ENCODE measurements around the gene ASXL3.

The ASXL3 gene

DNA sequence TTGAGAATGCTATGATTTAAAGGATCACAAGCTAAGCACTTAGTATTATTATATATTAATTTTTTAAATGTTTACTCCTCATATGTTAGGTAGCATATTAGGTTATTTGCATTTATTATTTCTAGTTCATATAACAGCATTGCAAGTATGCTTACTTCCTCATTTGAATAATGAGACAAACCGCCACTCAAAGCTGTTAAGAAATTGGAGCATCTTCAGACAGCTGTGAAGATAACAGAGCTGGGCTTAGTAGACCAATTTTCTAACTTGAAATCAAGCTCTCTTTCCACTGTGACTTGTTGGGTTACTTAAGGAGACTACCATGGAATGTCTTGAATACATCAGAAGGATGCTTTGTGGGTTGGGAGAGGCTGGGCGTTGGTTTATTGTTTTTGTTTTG is 139.3 kb downstream of the ASXL3 start:
- no peak overlapping the region for H3K4me3 ChIP-seq (ENCODE audit: low read length)

DNA sequence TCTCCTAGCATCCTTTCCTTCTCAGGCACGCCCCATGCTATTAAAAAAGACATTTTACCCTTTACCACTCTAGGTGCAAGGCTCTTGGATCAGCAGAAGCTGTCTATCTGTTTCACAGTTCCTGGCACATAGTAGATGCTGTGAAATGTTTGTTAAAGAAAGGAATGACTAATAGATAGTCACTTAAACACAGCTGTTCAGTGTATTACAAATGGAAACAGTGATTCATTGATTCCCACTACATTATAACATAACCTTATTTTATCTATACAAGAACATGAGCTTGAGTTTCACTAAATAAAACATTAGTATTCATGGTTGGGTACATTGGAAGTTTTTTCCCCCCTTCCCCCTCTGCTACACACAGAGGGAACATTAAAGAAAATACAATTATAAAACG is 142.1 kb downstream of the ASXL3 start:
- H3K4me1 ChIP-seq (ENCODE audit: control insufficient read depth, insufficient read depth, low read length): peaks cover 12% of the 10 kb centered on the region
- H3K9ac ChIP-seq (ENCODE audit: low read length): no peak overlapping the region
- no peak overlapping the region for H3K4me3 ChIP-seq (ENCODE audit: low read length)
- no peaks in the 10 kb centered on the region for H3K36me3 ChIP-seq (ENCODE audit: control insufficient read depth, insufficient read depth, low read length, severe bottlenecking)
- H3K9me3 ChIP-seq (ENCODE audit: control insufficient read depth, low read length): no peaks in the 10 kb centered on the region
- DNase-seq (ENCODE audit: low read depth): peak; percentile 13
- no peaks in the 10 kb centered on the region for H3K27me3 ChIP-seq (replicated peaks; ENCODE audit: control insufficient read depth, insufficient read depth, low read length)

More for the DNA sequence above, 139.3 kb downstream of the ASXL3 start:
- Histone ChIP-seq H3K4me1 (ENCODE audit: control insufficient read depth, insufficient read depth, low read length) (peaks cover 12% of the 10 kb centered on the region), H3K36me3 (ENCODE audit: control insufficient read depth, insufficient read depth, low read length, severe bottlenecking) (no peaks in the 10 kb centered on the region), H3K27me3 (replicated peaks; ENCODE audit: control insufficient read depth, insufficient read depth, low read length) (no peaks in the 10 kb centered on the region), H3K9ac (ENCODE audit: low read length) (no peak overlapping the region), H3K9me3 (ENCODE audit: control insufficient read depth, low read length) (no peaks in the 10 kb centered on the region)
- DNase-seq (ENCODE audit: low read depth): no peak

DNA sequence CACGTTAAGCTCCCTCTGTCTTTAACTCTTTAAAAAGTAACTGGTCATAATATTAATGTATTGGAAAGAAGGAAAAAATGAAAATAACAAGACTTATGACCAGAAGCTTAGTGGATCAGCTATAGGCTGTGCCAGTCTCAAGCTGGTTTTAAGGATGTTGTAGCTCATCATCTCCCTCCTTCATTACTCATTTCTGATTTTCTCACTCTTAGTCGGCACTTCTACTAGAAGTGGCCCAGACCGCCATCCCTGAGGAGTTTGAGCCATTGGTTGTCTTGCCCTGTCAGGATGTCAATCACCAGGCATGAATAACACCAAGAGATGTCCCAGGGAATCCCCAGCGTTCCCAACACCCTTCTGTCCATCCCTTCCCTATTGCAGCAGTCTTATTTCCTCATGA is 151.5 kb downstream of the ASXL3 start:
- H3K36me3 ChIP-seq (ENCODE audit: control insufficient read depth, insufficient read depth, low read length, severe bottlenecking): no peaks in the 10 kb centered on the region
- no peaks in the 10 kb centered on the region for H3K27me3 ChIP-seq (replicated peaks; ENCODE audit: control insufficient read depth, insufficient read depth, low read length)
- H3K4me1 ChIP-seq (ENCODE audit: control insufficient read depth, insufficient read depth, low read length): no peaks in the 10 kb centered on the region
- H3K9ac ChIP-seq (ENCODE audit: low read length): no peak overlapping the region
- DNase-seq (ENCODE audit: low read depth): no peak
- H3K9me3 ChIP-seq (ENCODE audit: control insufficient read depth, low read length): no peaks in the 10 kb centered on the region
- no peak overlapping the region for H3K4me3 ChIP-seq (ENCODE audit: low read length)

GRCh38 chr18:33733376-33733775 is 155.4 kb downstream of the ASXL3 start:
- no peaks in the 10 kb centered on the region for H3K4me1 ChIP-seq (ENCODE audit: control insufficient read depth, insufficient read depth, low read length)
- no peaks in the 10 kb centered on the region for H3K9me3 ChIP-seq (ENCODE audit: control insufficient read depth, low read length)
- H3K36me3 ChIP-seq (ENCODE audit: control insufficient read depth, insufficient read depth, low read length, severe bottlenecking): no peaks in the 10 kb centered on the region
- H3K9ac ChIP-seq (ENCODE audit: low read length): no peak overlapping the region
- H3K4me3 ChIP-seq (ENCODE audit: low read length): no peak overlapping the region
- H3K27me3 ChIP-seq (replicated peaks; ENCODE audit: control insufficient read depth, insufficient read depth, low read length): no peaks in the 10 kb centered on the region
- DNase-seq (ENCODE audit: low read depth): no peak

DNA sequence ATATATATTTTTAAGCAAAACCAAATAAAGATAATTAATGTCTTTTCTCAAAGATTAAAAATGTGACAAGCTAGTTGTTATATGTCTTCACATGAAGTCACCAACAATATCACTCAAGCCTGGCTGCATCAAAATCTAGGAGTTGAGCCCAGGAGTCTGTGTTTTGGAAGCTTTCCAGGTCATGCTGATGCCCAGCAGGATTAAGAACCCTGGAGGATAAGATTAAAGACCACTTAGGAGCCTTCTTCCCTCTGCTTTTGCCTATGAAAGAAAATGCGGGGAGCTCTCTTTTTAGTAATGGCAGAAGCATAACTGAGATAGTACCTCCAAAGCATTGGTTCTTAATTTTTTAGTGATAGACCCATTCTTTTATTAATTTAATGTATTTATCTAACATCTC is 157.4 kb downstream of the ASXL3 start:
- no peak for DNase-seq (ENCODE audit: low read depth)
- no peak overlapping the region for H3K4me3 ChIP-seq (ENCODE audit: low read length)
- H3K4me1 ChIP-seq (ENCODE audit: control insufficient read depth, insufficient read depth, low read length): no peaks in the 10 kb centered on the region
- no peaks in the 10 kb centered on the region for H3K27me3 ChIP-seq (replicated peaks; ENCODE audit: control insufficient read depth, insufficient read depth, low read length)
- H3K9me3 ChIP-seq (ENCODE audit: control insufficient read depth, low read length): no peaks in the 10 kb centered on the region
- H3K9ac ChIP-seq (ENCODE audit: low read length): no peak overlapping the region
- no peaks in the 10 kb centered on the region for H3K36me3 ChIP-seq (ENCODE audit: control insufficient read depth, insufficient read depth, low read length, severe bottlenecking)

- no peaks in the 10 kb centered on the region for H3K27me3 ChIP-seq (replicated peaks; ENCODE audit: control insufficient read depth, insufficient read depth, low read length)
- no peaks in the 10 kb centered on the region for H3K9me3 ChIP-seq (ENCODE audit: control insufficient read depth, low read length)
- H3K9ac ChIP-seq (ENCODE audit: low read length): no peak overlapping the region
- no peaks in the 10 kb centered on the region for H3K4me1 ChIP-seq (ENCODE audit: control insufficient read depth, insufficient read depth, low read length)
- no peaks in the 10 kb centered on the region for H3K36me3 ChIP-seq (ENCODE audit: control insufficient read depth, insufficient read depth, low read length, severe bottlenecking)
- no peak for DNase-seq (ENCODE audit: low read depth)
- H3K4me3 ChIP-seq (ENCODE audit: low read length): no peak overlapping the region
Observed at GRCh38 chr18:33741760-33742159, 163.7 kb downstream of the ASXL3 start.

DNA sequence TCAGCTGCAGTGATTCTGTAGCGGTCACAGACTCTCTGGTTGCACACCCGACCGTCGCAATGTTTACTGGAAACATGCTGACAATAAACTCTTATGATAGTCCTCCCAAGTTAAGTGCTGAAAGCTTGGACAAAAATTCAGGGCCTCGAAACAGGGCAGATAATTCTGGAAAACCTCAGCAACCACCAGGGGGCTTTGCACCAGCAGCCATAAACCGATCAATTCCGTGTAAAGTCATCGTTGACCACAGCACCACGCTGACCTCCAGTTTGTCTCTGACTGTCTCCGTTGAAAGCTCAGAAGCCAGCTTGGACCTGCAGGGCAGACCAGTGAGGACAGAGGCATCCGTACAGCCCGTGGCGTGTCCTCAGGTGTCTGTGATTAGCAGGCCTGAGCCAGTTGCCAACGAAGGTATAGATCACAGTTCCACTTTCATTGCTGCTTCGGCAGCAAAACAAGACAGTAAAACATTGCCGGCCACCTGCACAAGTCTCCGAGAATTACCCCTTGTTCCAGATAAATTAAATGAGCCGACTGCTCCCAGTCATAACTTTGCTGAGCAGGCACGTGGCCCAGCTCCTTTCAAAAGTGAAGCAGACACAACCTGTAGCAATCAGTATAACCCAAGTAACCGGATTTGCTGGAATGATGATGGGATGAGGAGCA is 166.1 kb downstream of the ASXL3 start:
- no peaks in the 10 kb centered on the region for H3K9me3 ChIP-seq (ENCODE audit: control insufficient read depth, low read length)
- no peaks in the 10 kb centered on the region for H3K27me3 ChIP-seq (replicated peaks; ENCODE audit: control insufficient read depth, insufficient read depth, low read length)
- no peak overlapping the region for H3K4me3 ChIP-seq (ENCODE audit: low read length)
- H3K9ac ChIP-seq (ENCODE audit: low read length): no peak overlapping the region
- no peak for DNase-seq (ENCODE audit: low read depth)
- H3K4me1 ChIP-seq (ENCODE audit: control insufficient read depth, insufficient read depth, low read length): no peaks in the 10 kb centered on the region
- no peaks in the 10 kb centered on the region for H3K36me3 ChIP-seq (ENCODE audit: control insufficient read depth, insufficient read depth, low read length, severe bottlenecking)

DNA sequence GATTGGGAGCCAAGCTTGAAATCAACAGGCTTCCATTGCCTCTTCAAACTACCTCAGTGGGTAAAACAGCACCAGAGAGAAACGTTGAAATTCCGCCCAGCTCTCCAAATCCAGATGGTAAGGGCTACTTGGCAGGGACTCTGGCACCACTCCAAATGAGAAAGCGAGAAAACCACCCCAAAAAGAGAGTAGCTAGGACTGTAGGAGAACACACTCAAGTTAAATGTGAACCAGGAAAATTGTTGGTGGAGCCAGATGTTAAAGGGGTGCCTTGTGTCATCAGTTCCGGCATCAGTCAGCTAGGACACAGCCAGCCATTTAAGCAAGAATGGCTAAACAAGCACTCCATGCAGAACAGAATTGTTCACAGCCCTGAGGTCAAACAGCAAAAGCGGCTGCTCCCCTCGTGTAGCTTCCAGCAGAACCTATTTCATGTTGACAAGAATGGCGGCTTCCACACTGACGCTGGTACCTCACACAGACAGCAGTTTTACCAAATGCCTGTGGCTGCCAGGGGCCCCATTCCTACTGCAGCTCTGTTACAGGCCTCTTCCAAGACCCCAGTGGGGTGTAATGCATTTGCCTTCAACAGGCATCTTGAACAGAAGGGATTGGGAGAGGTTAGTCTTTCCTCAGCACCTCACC is 167.3 kb downstream of the ASXL3 start:
- no peaks in the 10 kb centered on the region for H3K36me3 ChIP-seq (ENCODE audit: control insufficient read depth, insufficient read depth, low read length, severe bottlenecking)
- no peak overlapping the region for H3K4me3 ChIP-seq (ENCODE audit: low read length)
- no peaks in the 10 kb centered on the region for H3K9me3 ChIP-seq (ENCODE audit: control insufficient read depth, low read length)

GRCh38 chr18:33745871-33746545 is 168.0 kb downstream of the ASXL3 start:
- no peaks in the 10 kb centered on the region for H3K27me3 ChIP-seq (replicated peaks; ENCODE audit: control insufficient read depth, insufficient read depth, low read length)
- no peak overlapping the region for H3K4me3 ChIP-seq (ENCODE audit: low read length)
- no peak overlapping the region for H3K9ac ChIP-seq (ENCODE audit: low read length)
- H3K36me3 ChIP-seq (ENCODE audit: control insufficient read depth, insufficient read depth, low read length, severe bottlenecking): no peaks in the 10 kb centered on the region
- peaks cover 3% of the 10 kb centered on the region for H3K4me1 ChIP-seq (ENCODE audit: control insufficient read depth, insufficient read depth, low read length)
- no peak for DNase-seq (ENCODE audit: low read depth)
- H3K9me3 ChIP-seq (ENCODE audit: control insufficient read depth, low read length): no peaks in the 10 kb centered on the region

More for the DNA sequence above, 167.3 kb downstream of the ASXL3 start:
- no peaks in the 10 kb centered on the region for H3K27me3 ChIP-seq (replicated peaks; ENCODE audit: control insufficient read depth, insufficient read depth, low read length)
- no peaks in the 10 kb centered on the region for H3K4me1 ChIP-seq (ENCODE audit: control insufficient read depth, insufficient read depth, low read length)
- DNase-seq (ENCODE audit: low read depth): no peak
- no peak overlapping the region for H3K9ac ChIP-seq (ENCODE audit: low read length)

DNA sequence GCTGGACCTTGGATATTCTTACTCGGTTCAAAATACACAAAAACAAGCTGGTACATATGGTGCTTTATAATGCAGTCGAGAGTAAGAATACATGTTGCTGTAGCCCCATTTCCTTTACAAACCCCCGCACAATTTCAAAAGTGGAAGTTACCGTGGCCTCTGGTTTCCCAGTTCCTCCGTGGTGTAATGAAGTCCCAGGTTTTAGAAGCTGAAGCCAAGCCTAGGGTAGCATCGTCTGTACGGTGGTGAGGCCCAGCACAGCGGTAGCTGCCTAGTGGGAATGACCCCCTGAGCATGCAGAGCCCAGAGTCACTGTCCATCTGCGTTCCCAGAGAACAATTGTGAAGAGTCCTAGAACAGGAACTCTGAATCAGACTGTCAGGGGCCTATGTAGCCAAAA is 171.8 kb downstream of the ASXL3 start:
- DNase-seq (ENCODE audit: low read depth): no peak
- H3K27me3 ChIP-seq (replicated peaks; ENCODE audit: control insufficient read depth, insufficient read depth, low read length): no peaks in the 10 kb centered on the region
- H3K4me1 ChIP-seq (ENCODE audit: control insufficient read depth, insufficient read depth, low read length): peaks cover 3% of the 10 kb centered on the region
- H3K9me3 ChIP-seq (ENCODE audit: control insufficient read depth, low read length): no peaks in the 10 kb centered on the region
- no peak overlapping the region for H3K9ac ChIP-seq (ENCODE audit: low read length)
- no peak overlapping the region for H3K4me3 ChIP-seq (ENCODE audit: low read length)
- no peaks in the 10 kb centered on the region for H3K36me3 ChIP-seq (ENCODE audit: control insufficient read depth, insufficient read depth, low read length, severe bottlenecking)

DNA sequence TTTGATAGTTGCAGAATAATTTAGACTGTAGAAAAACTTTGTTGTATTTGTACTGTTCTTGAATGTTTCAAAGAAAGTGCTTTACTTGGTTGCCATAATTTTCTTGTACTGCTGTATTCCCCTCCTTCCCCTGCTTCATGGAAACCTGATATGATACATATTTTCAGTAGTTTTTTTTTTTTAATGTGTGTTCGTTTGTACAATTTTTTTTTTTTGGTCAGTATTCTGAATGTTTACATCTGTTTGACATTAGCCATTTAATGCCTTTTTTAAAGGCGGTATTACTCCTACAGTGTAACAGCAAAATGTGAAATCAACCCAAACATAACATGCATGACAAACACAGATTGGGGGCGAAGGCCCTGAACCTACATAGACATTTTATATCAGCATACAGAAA is 172.3 kb downstream of the ASXL3 start:
- Histone ChIP-seq H3K27me3 (replicated peaks; ENCODE audit: control insufficient read depth, insufficient read depth, low read length) (no peaks in the 10 kb centered on the region), H3K4me1 (ENCODE audit: control insufficient read depth, insufficient read depth, low read length) (peaks cover 5% of the 10 kb centered on the region), H3K4me3 (ENCODE audit: low read length) (no peak overlapping the region), H3K9ac (ENCODE audit: low read length) (no peak overlapping the region), H3K9me3 (ENCODE audit: control insufficient read depth, low read length) (no peaks in the 10 kb centered on the region), H3K36me3 (ENCODE audit: control insufficient read depth, insufficient read depth, low read length, severe bottlenecking) (no peaks in the 10 kb centered on the region)
- peak; percentile 42 for DNase-seq (ENCODE audit: low read depth)
